ENCODE measurements around the gene TMC1. TPM values are rescaled to one million over a fixed set of nuclear protein-coding genes. Genes with fewer than 3 reads are reported as not detected.

TMC1 gene
- total RNA-seq, 4 donors from 2014 or later, result not detected

DNA sequence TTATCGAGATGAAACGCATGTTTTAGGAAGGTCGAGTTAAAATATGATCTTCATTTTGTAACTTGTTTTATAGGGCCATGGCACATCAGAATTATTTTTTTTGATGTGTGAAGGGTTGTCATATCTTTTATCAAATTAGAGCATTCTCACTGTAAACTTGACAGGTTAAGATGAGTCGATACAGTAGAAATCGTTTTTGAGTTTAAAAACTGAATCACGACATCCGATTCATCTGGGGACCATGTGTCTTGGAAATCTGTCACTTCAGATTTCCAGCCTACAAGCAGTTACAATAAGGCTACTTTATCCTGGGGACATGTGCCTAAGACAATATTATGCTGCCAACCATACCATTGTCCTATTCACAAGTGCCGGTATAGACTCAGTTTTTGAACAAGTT lies 295.3 kb downstream of the TMC1 start:
- Histone ChIP-seq H3K27me3 (no peaks in the 10 kb centered on the region), H3K4me1 (no peaks in the 10 kb centered on the region), H3K4me3 (no peak overlapping the region), H3K36me3 (no peaks in the 10 kb centered on the region), H3K9me3 (no peaks in the 10 kb centered on the region), H3K27ac (no peak overlapping the region)
- no peak for DNase-seq (ENCODE audit: low spot score in 2 of 2)
- 91% methylated on average over 8 of the region's 8 CpGs for WGBS
- TF ChIP-seq CTCF (IDR thresholded peaks at IDR 0.05) (no peak), EP300 (IDR thresholded peaks at IDR 0.05) (no peak), POLR2A (IDR thresholded peaks at IDR 0.05) (no peak), POLR2AphosphoS5 (IDR thresholded peaks at IDR 0.05) (no peak)

DNA sequence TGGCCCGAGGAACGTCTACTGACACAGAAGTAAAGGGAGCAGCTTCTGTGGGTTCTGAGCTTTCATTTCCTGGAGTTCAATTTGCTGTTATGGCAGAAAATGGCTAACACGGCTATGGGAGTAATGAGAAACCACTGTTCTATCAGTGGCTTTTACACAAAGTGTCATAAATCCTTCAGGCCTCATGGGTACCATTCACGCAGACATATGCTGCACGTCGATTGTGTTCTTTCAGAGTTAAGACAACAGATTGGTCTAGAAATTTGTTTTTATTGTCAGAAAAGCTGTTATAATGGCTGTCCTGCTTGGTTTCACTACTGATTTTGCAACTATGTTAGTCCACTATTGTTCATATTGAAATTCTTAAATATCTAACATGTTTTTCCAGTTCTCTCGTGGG lies 296.0 kb downstream of the TMC1 start:
- H3K36me3 ChIP-seq, result no peaks in the 10 kb centered on the region
- TF ChIP-seq POLR2A (IDR thresholded peaks at IDR 0.05), result no peak
- no peak for TF ChIP-seq CTCF (IDR thresholded peaks at IDR 0.05)
- TF ChIP-seq POLR2AphosphoS5 (IDR thresholded peaks at IDR 0.05), result no peak
- no peak for TF ChIP-seq EP300 (IDR thresholded peaks at IDR 0.05)
- no peaks in the 10 kb centered on the region for H3K4me1 ChIP-seq
- H3K9me3 ChIP-seq, result no peaks in the 10 kb centered on the region
- no peak overlapping the region for H3K27ac ChIP-seq
- H3K27me3 ChIP-seq, result no peaks in the 10 kb centered on the region
- DNase-seq (ENCODE audit: low spot score in 2 of 2), result no peak
- WGBS, result 72% methylated on average over 7 of the region's 7 CpGs
- no peak overlapping the region for H3K4me3 ChIP-seq

DNA sequence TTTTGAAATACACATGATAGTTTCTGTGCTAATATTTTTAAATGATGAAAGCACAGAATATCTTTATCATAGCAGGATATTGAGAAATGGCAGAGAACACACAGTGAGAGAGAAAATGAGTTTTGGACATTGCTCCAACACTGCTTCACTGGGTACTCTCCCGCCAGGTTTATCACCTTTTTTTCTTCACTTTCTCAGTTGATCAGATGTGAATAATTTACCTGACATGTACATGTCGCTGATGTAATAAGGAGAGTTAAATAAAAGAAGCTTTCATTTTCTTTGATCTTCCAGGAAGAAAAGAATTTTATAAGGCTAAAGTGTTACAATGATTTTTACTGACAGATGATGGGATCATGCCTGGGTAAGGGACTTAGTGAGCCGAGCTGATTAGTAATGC lies 297.0 kb downstream of the TMC1 start:
- H3K27me3 ChIP-seq, result no peaks in the 10 kb centered on the region
- no peak overlapping the region for H3K27ac ChIP-seq
- no peaks in the 10 kb centered on the region for H3K36me3 ChIP-seq
- no peak for DNase-seq (ENCODE audit: low spot score in 2 of 2)
- 78% methylated on average over 3 of the region's 3 CpGs for WGBS
- no peaks in the 10 kb centered on the region for H3K9me3 ChIP-seq
- TF ChIP-seq CTCF (IDR thresholded peaks at IDR 0.05) (no peak), POLR2AphosphoS5 (IDR thresholded peaks at IDR 0.05) (no peak), EP300 (IDR thresholded peaks at IDR 0.05) (no peak), POLR2A (IDR thresholded peaks at IDR 0.05) (no peak)
- no peak overlapping the region for H3K4me3 ChIP-seq
- H3K4me1 ChIP-seq, result no peaks in the 10 kb centered on the region

DNA sequence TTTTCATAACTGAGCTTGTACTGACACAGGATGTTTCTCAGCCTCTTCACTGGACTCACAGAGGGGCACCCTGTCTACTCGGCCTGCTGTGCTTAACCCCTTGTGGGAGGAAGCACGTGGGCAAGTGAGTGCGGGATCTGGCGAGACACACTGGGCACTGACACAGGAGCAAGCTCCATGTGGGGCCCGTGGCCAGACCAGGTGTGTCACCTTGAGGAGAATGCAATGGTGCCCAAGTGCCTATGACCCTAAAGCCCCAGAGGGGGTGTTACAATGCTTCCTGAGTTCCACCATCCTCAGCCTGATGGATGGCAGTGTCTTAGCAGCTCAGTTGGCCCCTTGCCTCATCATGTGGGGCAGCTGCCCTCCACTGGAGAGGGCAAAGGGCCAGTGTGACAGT lies 302.6 kb downstream of the TMC1 start:
- H3K27ac ChIP-seq, result no peak overlapping the region
- H3K36me3 ChIP-seq, result no peaks in the 10 kb centered on the region

More for the DNA sequence above, 302.6 kb downstream of the TMC1 start:
- Histone ChIP-seq H3K4me1 (peaks cover 12% of the 10 kb centered on the region), H3K27me3 (no peaks in the 10 kb centered on the region), H3K4me3 (no peak overlapping the region), H3K9me3 (no peaks in the 10 kb centered on the region)
- no peak for DNase-seq (ENCODE audit: low spot score in 2 of 2)
- no peak for TF ChIP-seq CTCF (IDR thresholded peaks at IDR 0.05)
- no peak for TF ChIP-seq POLR2AphosphoS5 (IDR thresholded peaks at IDR 0.05)
- no peak for TF ChIP-seq EP300 (IDR thresholded peaks at IDR 0.05)
- no peak for TF ChIP-seq POLR2A (IDR thresholded peaks at IDR 0.05)
- WGBS, result 77% methylated on average over 5 of the region's 5 CpGs

All from suprapubic skin (tissue), 4 donors.